OCI-LY7 (cell line): Measurements from ENCODE around the gene CRYBB1. TPM values are rescaled to one million over a fixed set of nuclear protein-coding genes. Genes with fewer than 3 reads are reported as not detected.

Experiments used
- BruUV-seq: library from RNA; stranded (reverse); fragments of 400-500 nt; replicated peaks from 2 replicates; lab custom pipeline; 2021; lab: Mats Ljungman, UMichigan
- CTCF ChIA-PET: fragments of 300-600 bp; sonication (Branson Sonifier 250); formaldehyde crosslinking; loops from one replicate; lab custom pipeline; 2022; ENCODE audit warnings: antibody characterized with exemption; ENCODE audit not compliant: unreplicated experiment; lab: Charles Lee
- POLR2A ChIA-PET: fragments of 300-600 bp; sonication (Branson Sonifier 250); formaldehyde crosslinking; loops from one replicate; lab custom pipeline; 2022; ENCODE audit warnings: antibody characterized with exemption; lab: Charles Lee
- DNase-seq: peaks from one replicate; pipeline ENCODE4 v3.0.0-alpha.2; 2015; ENCODE audit warnings: low spot score
- H2AFZ ChIP-seq: fragments of 200-600 bp; sonication (generic), shearing (Covaris generic); 2 replicates; pipeline ENCODE4 v1.6.1; 2014; ENCODE audit warnings: mild to moderate bottlenecking, antibody characterized with exemption, low read length, moderate library complexity
- H3K27ac ChIP-seq: fragments of 200-600 bp; sonication (generic); 2 replicates; pipeline ENCODE4 v1.5.1; 2014; ENCODE audit warnings: mixed run types, low read depth, mild to moderate bottlenecking, moderate library complexity, low read length, inconsistent platforms; ENCODE audit not compliant: poor library complexity, severe bottlenecking
- H3K36me3 ChIP-seq: fragments of 200-600 bp; sonication (generic); 2 replicates; pipeline ENCODE4 v1.6.1; 2014; ENCODE audit warnings: mild to moderate bottlenecking, antibody characterized with exemption, low read length, moderate library complexity, mixed read lengths; ENCODE audit not compliant: insufficient read depth
- H3K4me1 ChIP-seq: fragments of 200-600 bp; sonication (generic); 2 replicates; pipeline ENCODE4 v1.5.1; 2014; ENCODE audit warnings: mild to moderate bottlenecking, low read length; ENCODE audit not compliant: insufficient read depth, poor library complexity, severe bottlenecking
- H3K4me2 ChIP-seq: fragments of 200-600 bp; sonication (generic); 2 replicates; pipeline ENCODE4 v1.6.1; 2014; ENCODE audit warnings: mild to moderate bottlenecking, low read length
- H3K4me3 ChIP-seq: fragments of 200-600 bp; sonication (generic); 2 replicates; pipeline ENCODE4 v1.5.1; 2014; ENCODE audit warnings: mild to moderate bottlenecking, low read depth, low read length; ENCODE audit not compliant: poor library complexity, severe bottlenecking
- H3K79me2 ChIP-seq: fragments of 200-600 bp; sonication (generic); 2 replicates; pipeline ENCODE4 v1.6.1; 2016; ENCODE audit warnings: low read depth, mild to moderate bottlenecking, low read length, moderate library complexity, mixed read lengths; ENCODE audit not compliant: insufficient read depth
- H3K9me2 ChIP-seq: fragments of 200-600 bp; sonication (generic); 2 replicates; pipeline ENCODE4 v1.6.1; 2016; ENCODE audit warnings: mild to moderate bottlenecking, low read length, mixed read lengths; ENCODE audit not compliant: insufficient read depth
- H3K9me3 ChIP-seq: fragments of 200-600 bp; sonication (generic); 2 replicates; pipeline ENCODE4 v1.6.1; 2014; ENCODE audit warnings: mild to moderate bottlenecking, mixed run types, low read length, mixed read lengths
- H4K20me1 ChIP-seq: fragments of 200-600 bp; sonication (generic); 2 replicates; pipeline ENCODE4 v1.6.1; 2014; ENCODE audit warnings: mild to moderate bottlenecking, antibody characterized with exemption, low read length, moderate library complexity, mixed read lengths; ENCODE audit not compliant: insufficient read depth
- CTCF ChIP-seq: fragments of 200-600 bp; sonication (generic); conservative IDR thresholded peaks from 2 replicates; pipeline ENCODE4 v1.5.1; 2014; ENCODE audit warnings: mild to moderate bottlenecking, antibody characterized with exemption, low read length, moderate library complexity, mixed read lengths
- EZH2phosphoT487 ChIP-seq: fragments of 200-600 bp; sonication (generic); IDR thresholded peaks from 2 replicates; pipeline ENCODE4 v1.6.1; 2018; ENCODE audit warnings: low read depth, borderline replicate concordance, mild to moderate bottlenecking, mixed run types, antibody characterized with exemption, low read length, moderate library complexity, mixed read lengths
- intact Hi-C: fragments of 100-400 bp; cut with micrococcal nuclease; formaldehyde crosslinking; loops from one replicate; pipeline ENCODE4 v1.10.0; 2022; ENCODE audit not compliant: unreplicated experiment
- total RNA-seq, 2 experiments: library from RNA; depleted of rRNA in 1 of 2; stranded (reverse); fragments of >200 nt in 1 of 2; shearing (Covaris generic) in 1 of 2; gene quantifications; 2 replicates each; pipeline ENCODE4 v1.2.3, GENCODE V29; 2014 to 2022

Gene CRYBB1
- total RNA-seq, 2 experiments from 2014 or later, result 0.35 TPM; not detected in 1

DNA sequence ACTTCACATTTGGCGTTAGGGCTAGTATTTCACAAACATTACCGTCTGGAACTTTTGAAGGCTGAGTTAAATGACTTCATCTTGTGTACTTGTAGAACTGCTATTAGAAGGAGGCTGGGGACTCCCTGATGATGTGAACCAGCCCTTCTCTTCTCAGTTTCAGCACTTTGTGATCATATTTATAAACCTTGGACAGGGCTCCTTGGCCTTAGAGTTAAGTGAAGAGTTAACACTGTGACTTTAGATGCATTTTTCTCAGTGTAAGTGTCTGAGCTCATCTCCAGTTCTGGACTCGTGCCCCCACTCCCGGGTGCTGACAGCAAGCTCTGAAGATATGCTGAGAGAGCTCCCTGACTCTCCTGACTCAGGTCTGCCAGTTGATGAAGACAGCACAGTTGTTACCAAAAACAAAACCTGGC is 48.0 kb upstream of the CRYBB1 start:
- Histone ChIP-seq H3K4me3 (no peak overlapping the region), H2AFZ (no peak overlapping the region), H4K20me1 (no peaks in the 10 kb centered on the region), H3K36me3 (no peaks in the 10 kb centered on the region), H3K9me3 (no peaks in the 10 kb centered on the region), H3K4me1 (peaks cover 95% of the 10 kb centered on the region), H3K4me2 (0 out of 2 replicates have a peak overlapping the region, but pooled peaks have one; percentile 88), H3K9me2 (no peaks in the 10 kb centered on the region), H3K79me2 (no peaks in the 10 kb centered on the region; the same call in 1 of the 2 replicates), H3K27ac (no peak overlapping the region)
- TF ChIP-seq EZH2phosphoT487, result no peak
- TF ChIP-seq CTCF, result peak; percentile 20; the same call in 1 of the 2 replicates
- no peak for DNase-seq
- BruUV-seq, result no TSS peak
- ChIA-PET CTCF (no interaction called here), POLR2A (interaction anchor here (1.4 kb wide), 1 partner anchor 8 kb away, joined by 8 read pairs; no protein-coding TSS in a partner anchor)
- intact Hi-C loops, result no loop called here

DNA sequence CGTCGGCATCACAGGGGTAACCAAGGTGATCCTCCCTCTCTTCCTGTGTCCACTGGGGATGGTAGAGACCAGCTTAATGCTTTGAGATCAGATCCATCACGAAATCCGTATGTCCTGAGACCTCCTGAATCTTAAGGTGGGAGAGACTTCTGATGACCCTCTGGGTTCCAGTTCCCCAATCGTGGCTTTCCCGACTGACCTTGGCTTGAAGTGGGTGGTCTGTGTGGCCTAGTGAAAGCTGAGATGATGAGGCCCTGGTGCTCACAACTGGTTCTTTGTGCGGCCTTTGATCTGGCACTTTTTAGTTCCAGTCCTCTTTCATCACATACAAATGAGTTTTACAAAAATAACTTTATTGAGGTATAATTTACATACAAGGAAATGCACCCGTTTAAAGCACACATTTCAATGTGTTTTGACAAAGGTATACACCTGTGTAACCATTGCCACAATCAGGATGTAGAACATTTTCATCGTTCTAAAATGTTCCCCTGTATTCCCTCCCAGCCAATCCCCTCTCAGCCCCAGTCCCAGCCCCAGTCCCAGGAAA is 45.6 kb upstream of the CRYBB1 start:
- POLR2A ChIA-PET, result interaction anchor here (0.6 to 5.1 kb wide), 8 partner anchors 9 to 275 kb away, joined by 3 to 61 read pairs (median 4); no protein-coding TSS in a partner anchor
- intact Hi-C loops, result no loop called here
- BruUV-seq, result no TSS peak

More for the DNA sequence above, 45.6 kb upstream of the CRYBB1 start:
- Histone ChIP-seq H3K79me2 (no peaks in the 10 kb centered on the region; the same call in 1 of the 2 replicates), H3K9me2 (no peaks in the 10 kb centered on the region), H2AFZ (peak overlapping the region; percentile 29), H3K4me2 (peak overlapping the region; percentile 88), H3K4me1 (peaks cover 95% of the 10 kb centered on the region), H3K36me3 (no peaks in the 10 kb centered on the region), H3K27ac (peak overlapping the region; percentile 95), H3K4me3 (peak overlapping the region; percentile 66), H3K9me3 (no peaks in the 10 kb centered on the region), H4K20me1 (no peaks in the 10 kb centered on the region)
- DNase-seq, result peak; percentile 89
- CTCF ChIA-PET, result interaction anchor here (1.1 kb wide), 1 partner anchor 9 kb away, joined by 3 read pairs; no protein-coding TSS in a partner anchor
- TF ChIP-seq CTCF (no peak), EZH2phosphoT487 (no peak)
